ENCODE results near the gene PTPN7.

Gene PTPN7

GRCh38 chr1:202165267-202165941, 5.0 kb upstream of the PTPN7 start:
- DNase-seq = no peak

- DNase-seq = no peak
Measured at GRCh38 chr1:202164271-202165037, 4.1 kb upstream of the PTPN7 start.

GRCh38 chr1:202163281-202164270, 3.2 kb upstream of the PTPN7 start:
- no peak for DNase-seq

- DNase-seq = no peak
Measured at GRCh38 chr1:202162418-202163280, 2.2 kb upstream of the PTPN7 start.

GRCh38 chr1:202162047-202162417, 1.6 kb upstream of the PTPN7 start:
- no peak for DNase-seq

- DNase-seq = peak; percentile 40
Measured at GRCh38 chr1:202161151-202162046, 997 bp upstream of the PTPN7 start.

- DNase-seq = no peak
Measured at GRCh38 chr1:202159534-202160371, 649 bp downstream of the PTPN7 start.

- DNase-seq = no peak
Measured at GRCh38 chr1:202158810-202159533, 1.4 kb downstream of the PTPN7 start.

GRCh38 chr1:202157945-202158344, 2.5 kb downstream of the PTPN7 start:
- no peak for DNase-seq

GRCh38 chr1:202156590-202156989, 3.8 kb downstream of the PTPN7 start:
- DNase-seq = no peak

- no peak for DNase-seq
Measured at GRCh38 chr1:202155478-202156021, 4.9 kb downstream of the PTPN7 start.

GRCh38 chr1:202154766-202155477, 5.5 kb downstream of the PTPN7 start:
- peak; percentile 57 for DNase-seq

GRCh38 chr1:202154148-202154765, 6.1 kb downstream of the PTPN7 start:
- no peak for DNase-seq

GRCh38 chr1:202153284-202153683, 7.1 kb downstream of the PTPN7 start:
- no peak for DNase-seq

GRCh38 chr1:202152399-202152798, 8.0 kb downstream of the PTPN7 start:
- no peak for DNase-seq

- no peak for DNase-seq
Measured at GRCh38 chr1:202151045-202151444, 9.4 kb downstream of the PTPN7 start.

GRCh38 chr1:202150602-202151001, 9.8 kb downstream of the PTPN7 start:
- no peak for DNase-seq

- no peak for DNase-seq
Measured at GRCh38 chr1:202150187-202150586, 10.2 kb downstream of the PTPN7 start.

All from retina (tissue), 1 donor.